Measurements from ENCODE around the gene ASGR1. TPM values are rescaled to one million over a fixed set of nuclear protein-coding genes. Genes with fewer than 3 reads are reported as not detected.

The ASGR1 gene, protein sequence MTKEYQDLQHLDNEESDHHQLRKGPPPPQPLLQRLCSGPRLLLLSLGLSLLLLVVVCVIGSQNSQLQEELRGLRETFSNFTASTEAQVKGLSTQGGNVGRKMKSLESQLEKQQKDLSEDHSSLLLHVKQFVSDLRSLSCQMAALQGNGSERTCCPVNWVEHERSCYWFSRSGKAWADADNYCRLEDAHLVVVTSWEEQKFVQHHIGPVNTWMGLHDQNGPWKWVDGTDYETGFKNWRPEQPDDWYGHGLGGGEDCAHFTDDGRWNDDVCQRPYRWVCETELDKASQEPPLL
- 4.6 TPM for total RNA-seq

- no peak within 1 kb of the TSS for H3K4me3 ChIP-seq (ENCODE audit: low read length)
- no peaks in the 10 kb centered on the region for H3K9me3 ChIP-seq (ENCODE audit: low read depth, low read length)
- peaks cover 31% of the 10 kb centered on the region for H3K27me3 ChIP-seq (ENCODE audit: insufficient read depth, low read length)
- peaks cover 20% of the 10 kb centered on the region for H3K4me1 ChIP-seq (ENCODE audit: insufficient read depth, low read length)
These were observed at the start of gene ASGR1 for GRCh38 chr17:7179317-7180254. Gene ASGR1 (minus strand): TSS chr17:7179370. CDS start chr17:7178563, 807 bp downstream.

DNA sequence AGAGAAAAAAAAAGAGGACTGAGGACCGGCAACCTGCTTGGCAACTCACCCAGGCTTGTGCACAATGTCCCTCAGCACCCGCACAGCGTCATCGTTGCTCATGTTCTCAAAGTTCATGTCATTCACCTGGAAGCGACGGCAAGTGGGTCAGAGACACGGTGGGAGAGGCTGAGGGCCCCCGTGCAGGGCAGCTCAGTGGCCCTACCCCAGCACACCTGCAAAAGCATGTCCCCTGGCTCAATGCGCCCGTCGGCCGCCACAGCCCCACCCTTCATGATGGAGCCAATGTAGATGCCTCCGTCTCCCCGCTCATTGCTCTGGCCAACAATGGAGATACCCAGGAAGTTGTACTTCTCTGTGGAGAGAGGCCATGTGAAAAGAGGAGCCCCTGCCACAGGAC is 49.8 kb upstream of the ASGR1 start:
- no peaks in the 10 kb centered on the region for H3K9me3 ChIP-seq (ENCODE audit: low read depth, low read length)
- H3K4me3 ChIP-seq (ENCODE audit: low read length), result no peak overlapping the region
- H3K27me3 ChIP-seq (ENCODE audit: insufficient read depth, low read length), result no peaks in the 10 kb centered on the region
- peaks cover 25% of the 10 kb centered on the region for H3K4me1 ChIP-seq (ENCODE audit: insufficient read depth, low read length)

GRCh38 chr17:7226721-7227710 is 47.8 kb upstream of the ASGR1 start:
- Histone ChIP-seq H3K27me3 (ENCODE audit: insufficient read depth, low read length) (no peaks in the 10 kb centered on the region), H3K4me1 (ENCODE audit: insufficient read depth, low read length) (peaks cover 6% of the 10 kb centered on the region), H3K9me3 (ENCODE audit: low read depth, low read length) (no peaks in the 10 kb centered on the region)

DNA sequence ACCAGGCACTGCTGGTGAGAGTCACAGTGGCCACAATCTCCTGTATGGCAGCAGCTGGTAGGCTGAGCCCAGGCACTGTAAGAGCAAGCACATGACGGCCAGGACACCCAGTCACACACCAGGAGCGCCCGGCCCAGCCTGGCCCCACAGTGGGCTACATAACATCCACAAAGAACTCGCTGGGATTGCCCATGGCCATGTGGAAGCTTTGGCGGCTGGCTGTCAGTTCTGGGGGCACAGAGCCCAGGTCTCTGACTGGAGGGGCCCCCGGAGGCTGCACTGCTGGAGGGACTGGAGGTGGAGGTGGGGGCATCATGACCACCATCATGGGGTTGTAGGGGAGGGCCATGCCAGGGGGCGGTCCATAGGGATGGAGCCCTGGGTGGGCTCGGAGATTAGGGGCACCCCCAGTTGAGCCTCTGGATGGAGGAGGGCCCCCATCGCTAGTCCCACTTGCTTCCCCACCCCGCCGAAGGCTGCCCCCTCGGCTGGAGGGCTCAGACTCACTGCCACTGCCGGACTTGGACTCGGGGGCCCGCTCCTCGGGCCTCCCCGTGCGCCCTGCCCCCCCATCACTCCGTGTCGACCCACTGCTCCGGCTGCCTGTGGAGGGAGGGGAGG is 46.7 kb upstream of the ASGR1 start:
- H3K9me3 ChIP-seq (ENCODE audit: low read depth, low read length), result no peaks in the 10 kb centered on the region
- H3K4me3 ChIP-seq (ENCODE audit: low read length), result no peak overlapping the region
- H3K27me3 ChIP-seq (ENCODE audit: insufficient read depth, low read length), result no peaks in the 10 kb centered on the region
- peaks cover 4% of the 10 kb centered on the region for H3K4me1 ChIP-seq (ENCODE audit: insufficient read depth, low read length)

More at GRCh38 chr17:7226721-7227710, 47.8 kb upstream of the ASGR1 start:
- no peak overlapping the region for H3K4me3 ChIP-seq (ENCODE audit: low read length)

DNA sequence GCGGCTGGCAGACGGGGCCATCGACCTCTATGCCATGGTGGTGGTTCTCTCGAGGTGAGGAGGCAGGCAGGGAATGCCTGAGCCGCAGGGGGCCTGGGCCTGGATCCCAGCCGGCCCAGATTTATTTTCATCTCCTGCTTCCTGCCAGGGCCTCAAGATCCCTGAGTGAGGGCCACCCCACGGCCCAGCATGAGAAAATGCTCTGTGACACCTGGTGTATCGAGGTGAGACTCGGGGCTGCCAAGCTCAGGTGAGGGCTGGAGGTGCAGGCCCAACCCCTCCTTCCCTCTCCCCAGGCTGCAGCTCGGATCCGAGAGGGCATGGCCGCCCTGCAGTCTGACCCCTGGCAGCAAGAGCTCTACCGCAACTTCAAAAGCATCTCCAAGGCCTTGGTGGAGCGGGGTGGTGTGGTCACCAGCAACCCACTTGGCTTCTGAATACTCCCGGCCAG is 45.5 kb upstream of the ASGR1 start:
- Histone ChIP-seq H3K4me3 (ENCODE audit: low read length) (no peak overlapping the region), H3K4me1 (ENCODE audit: insufficient read depth, low read length) (peaks cover 13% of the 10 kb centered on the region), H3K27me3 (ENCODE audit: insufficient read depth, low read length) (no peaks in the 10 kb centered on the region), H3K9me3 (ENCODE audit: low read depth, low read length) (no peaks in the 10 kb centered on the region)

- peaks cover 18% of the 10 kb centered on the region for H3K4me1 ChIP-seq (ENCODE audit: insufficient read depth, low read length)
- H3K4me3 ChIP-seq (ENCODE audit: low read length), result no peak overlapping the region
- H3K9me3 ChIP-seq (ENCODE audit: low read depth, low read length), result no peaks in the 10 kb centered on the region
- H3K27me3 ChIP-seq (ENCODE audit: insufficient read depth, low read length), result no peaks in the 10 kb centered on the region
These were observed 44.9 kb upstream of the ASGR1 start for GRCh38 chr17:7224110-7224509.

GRCh38 chr17:7223375-7223774 is 44.2 kb upstream of the ASGR1 start:
- Histone ChIP-seq H3K9me3 (ENCODE audit: low read depth, low read length) (no peaks in the 10 kb centered on the region), H3K4me1 (ENCODE audit: insufficient read depth, low read length) (peaks cover 26% of the 10 kb centered on the region), H3K4me3 (ENCODE audit: low read length) (no peak overlapping the region), H3K27me3 (ENCODE audit: insufficient read depth, low read length) (no peaks in the 10 kb centered on the region)

GRCh38 chr17:7222972-7223292 is 43.8 kb upstream of the ASGR1 start:
- Histone ChIP-seq H3K9me3 (ENCODE audit: low read depth, low read length) (no peaks in the 10 kb centered on the region), H3K27me3 (ENCODE audit: insufficient read depth, low read length) (no peaks in the 10 kb centered on the region), H3K4me3 (ENCODE audit: low read length) (no peak overlapping the region), H3K4me1 (ENCODE audit: insufficient read depth, low read length) (peaks cover 30% of the 10 kb centered on the region)

DNA sequence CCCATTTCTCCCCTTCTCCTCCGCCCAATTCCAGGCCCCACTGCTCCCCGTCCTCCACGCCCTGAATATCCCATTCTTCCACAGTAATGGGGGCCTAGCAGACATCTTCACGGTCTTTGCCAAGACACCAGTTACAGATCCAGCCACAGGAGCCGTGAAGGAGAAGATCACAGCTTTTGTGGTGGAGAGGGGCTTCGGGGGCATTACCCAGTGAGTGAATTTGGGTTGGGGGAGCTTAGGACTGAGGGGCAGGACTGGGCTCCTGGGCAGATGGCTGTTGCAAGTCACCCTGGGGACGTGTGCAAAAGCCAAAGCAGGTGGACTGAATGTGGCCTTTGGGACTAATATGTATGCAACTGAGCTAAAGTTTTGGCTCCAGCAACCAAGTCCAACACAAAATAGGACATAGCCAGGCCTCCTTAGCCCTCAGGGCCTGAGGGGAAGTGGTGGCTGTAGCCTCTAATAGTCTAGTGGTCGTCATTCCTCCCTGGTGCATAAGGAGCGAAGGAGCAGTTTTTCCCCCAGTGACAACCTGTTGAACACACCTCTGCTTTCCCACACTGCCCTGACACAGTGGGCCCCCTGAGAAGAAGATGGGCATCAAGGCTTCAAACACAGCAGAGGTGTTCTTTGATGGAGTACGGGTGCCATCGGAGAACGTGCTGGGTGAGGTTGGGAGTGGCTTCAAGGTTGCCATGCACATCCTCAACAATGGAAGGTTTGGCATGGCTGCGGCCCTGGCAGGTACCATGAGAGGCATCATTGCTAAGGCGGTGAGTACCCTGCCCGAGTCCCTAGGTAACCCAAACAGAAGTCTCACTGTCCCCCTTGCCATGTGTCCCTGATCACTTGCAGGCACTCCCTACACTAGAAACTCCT is 43.2 kb upstream of the ASGR1 start:
- Histone ChIP-seq H3K27me3 (ENCODE audit: insufficient read depth, low read length) (no peaks in the 10 kb centered on the region), H3K9me3 (ENCODE audit: low read depth, low read length) (no peaks in the 10 kb centered on the region), H3K4me3 (ENCODE audit: low read length) (no peak overlapping the region), H3K4me1 (ENCODE audit: insufficient read depth, low read length) (peaks cover 34% of the 10 kb centered on the region)

DNA sequence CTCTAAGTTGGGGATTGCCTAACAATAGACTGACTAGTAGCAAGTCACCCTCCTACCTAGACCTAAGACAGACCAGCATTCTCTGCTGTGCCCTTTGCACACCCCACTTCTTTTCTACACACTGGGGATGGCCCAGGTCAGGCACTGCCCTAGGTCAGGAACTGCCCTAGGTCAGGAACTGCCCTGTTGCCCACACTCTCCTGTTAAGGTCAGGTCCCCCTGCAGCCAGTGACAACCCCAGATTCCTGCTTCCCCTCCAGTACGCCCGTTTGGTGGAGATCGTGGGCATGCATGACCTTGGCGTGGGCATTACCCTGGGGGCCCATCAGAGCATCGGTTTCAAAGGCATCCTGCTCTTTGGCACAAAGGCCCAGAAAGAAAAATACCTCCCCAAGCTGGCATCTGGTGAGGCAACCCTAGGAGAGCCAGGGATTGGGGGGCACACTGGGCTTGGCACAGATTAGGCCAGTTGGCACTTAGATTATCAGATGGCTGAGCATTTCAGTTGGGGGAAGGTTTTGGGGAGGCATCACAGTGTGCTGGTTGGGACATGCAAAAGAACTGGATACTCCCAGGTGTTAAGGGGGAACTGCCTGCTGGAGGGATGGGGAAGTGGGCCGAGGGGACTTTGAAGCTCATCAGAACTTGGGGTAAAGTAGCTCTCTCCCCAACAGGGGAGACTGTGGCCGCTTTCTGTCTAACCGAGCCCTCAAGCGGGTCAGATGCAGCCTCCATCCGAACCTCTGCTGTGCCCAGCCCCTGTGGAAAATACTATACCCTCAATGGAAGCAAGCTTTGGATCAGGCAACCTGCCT is 42.3 kb upstream of the ASGR1 start:
- Histone ChIP-seq H3K9me3 (ENCODE audit: low read depth, low read length) (no peaks in the 10 kb centered on the region), H3K4me3 (ENCODE audit: low read length) (no peak overlapping the region), H3K4me1 (ENCODE audit: insufficient read depth, low read length) (peaks cover 40% of the 10 kb centered on the region), H3K27me3 (ENCODE audit: insufficient read depth, low read length) (no peaks in the 10 kb centered on the region)

GRCh38 chr17:7220593-7221277 is 41.6 kb upstream of the ASGR1 start:
- no peaks in the 10 kb centered on the region for H3K27me3 ChIP-seq (ENCODE audit: insufficient read depth, low read length)
- H3K9me3 ChIP-seq (ENCODE audit: low read depth, low read length), result no peaks in the 10 kb centered on the region
- H3K4me1 ChIP-seq (ENCODE audit: insufficient read depth, low read length), result peaks cover 47% of the 10 kb centered on the region
- H3K4me3 ChIP-seq (ENCODE audit: low read length), result peak overlapping the region; percentile 80

- peaks cover 53% of the 10 kb centered on the region for H3K4me1 ChIP-seq (ENCODE audit: insufficient read depth, low read length)
- H3K27me3 ChIP-seq (ENCODE audit: insufficient read depth, low read length), result no peaks in the 10 kb centered on the region
- H3K4me3 ChIP-seq (ENCODE audit: low read length), result peak within 1 kb of the TSS; percentile 80
- no peaks in the 10 kb centered on the region for H3K9me3 ChIP-seq (ENCODE audit: low read depth, low read length)
These were observed 40.8 kb upstream of the ASGR1 start, which contains the start of the genes ACADVL and DLG4 for GRCh38 chr17:7219812-7220592. Gene ACADVL (plus strand): TSS chr17:7219938. CDS start chr17:7219985, 47 bp downstream. Gene DLG4 (minus strand): TSS chr17:7219836.
